Measurements from ENCODE around the gene MICAL3. TPM values are rescaled to one million over a fixed set of nuclear protein-coding genes. Genes with fewer than 3 reads are reported as not detected.

Gene MICAL3
- total and polyA plus RNA-seq, 9 of the 15 experiments (the other 6 are each of a cell fraction or from before 2014, with no cell fraction given) = 0.53 to 32.1 (median 12.3) TPM

DNA sequence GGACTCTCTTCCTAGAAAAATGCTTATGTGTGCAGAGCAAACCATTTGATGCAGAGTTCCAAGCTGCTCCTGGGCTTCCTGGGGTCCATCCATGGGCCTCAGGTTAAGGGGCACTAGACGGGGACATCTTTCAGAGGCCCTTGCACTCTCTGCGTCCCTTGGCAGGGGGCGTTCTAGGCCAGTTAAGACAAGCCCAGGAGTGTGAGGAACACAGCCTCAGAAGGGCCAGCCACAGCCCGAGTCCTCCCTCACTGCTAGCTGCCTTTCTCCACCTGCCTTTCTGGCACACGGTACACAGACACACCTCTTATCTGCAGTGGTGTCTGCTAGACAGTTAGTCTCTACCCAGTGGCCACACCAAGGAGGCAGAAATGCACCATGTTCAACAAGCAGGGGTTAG, 232.1 kb downstream of the MICAL3 start (continued):
- TF ChIP-seq PRPF4 (IDR thresholded peaks at IDR 0.05; ENCODE audit: insufficient read depth, low read depth, low read length, poor library complexity, severe bottlenecking) (no peak), SMC3 (conservative IDR thresholded peaks at IDR 0.05; ENCODE audit: insufficient read depth, low read depth, low read length) (peak; percentile 35; the same call in 1 of the 2 replicates), ZNF79 (CRISPR knock-in tag; IDR thresholded peaks at IDR 0.05; ENCODE audit: low read depth) (no peak), ZNF586 (CRISPR knock-in tag; conservative IDR thresholded peaks at IDR 0.05) (no peak), HINFP (tag; conservative IDR thresholded peaks at IDR 0.05; ENCODE audit: low read depth) (no peak), HOXB6 (CRISPR knock-in tag; IDR thresholded peaks at IDR 0.05; ENCODE audit: borderline replicate concordance) (no peak), CHD2 (IDR thresholded peaks at IDR 0.05; ENCODE audit: low read depth, low read length) (no peak), ZNF398 (CRISPR knock-in tag; IDR thresholded peaks at IDR 0.05) (no peak), THRAP3 (IDR thresholded peaks at IDR 0.05; ENCODE audit: borderline replicate concordance) (no peak), ZNF644 (tag; IDR thresholded peaks at IDR 0.05; ENCODE audit: low read depth) (no peak), MBD1 (CRISPR knock-in tag; IDR thresholded peaks at IDR 0.05) (no peak), CHD1 (IDR thresholded peaks at IDR 0.05; ENCODE audit: low read length) (no peak), FOXK1 (CRISPR knock-in tag; IDR thresholded peaks at IDR 0.05; ENCODE audit: borderline replicate concordance) (no peak), HDAC2 (IDR thresholded peaks at IDR 0.05) (no peak)
- TF ChIP-seq, protein P1, sequence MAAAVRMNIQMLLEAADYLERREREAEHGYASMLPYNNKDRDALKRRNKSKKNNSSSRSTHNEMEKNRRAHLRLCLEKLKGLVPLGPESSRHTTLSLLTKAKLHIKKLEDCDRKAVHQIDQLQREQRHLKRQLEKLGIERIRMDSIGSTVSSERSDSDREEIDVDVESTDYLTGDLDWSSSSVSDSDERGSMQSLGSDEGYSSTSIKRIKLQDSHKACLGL (CRISPR knock-in tag; IDR thresholded peaks at IDR 0.05; ENCODE audit: borderline replicate concordance, poor library complexity, severe bottlenecking) = no peak

Data from K562 (cell line).